KMS-11 (cell line): Measurements from ENCODE around the gene PRIMA1.

Experiments used
- H2AFZ ChIP-seq: fragments of 200-600 bp; sonication (generic); 2 replicates; pipeline ENCODE4 v1.6.1; 2016; ENCODE audit warnings: antibody characterized with exemption, mixed run types, low read depth
- H3K27ac ChIP-seq: fragments of 200-600 bp; sonication (generic); 2 replicates; pipeline ENCODE4 v1.6.1; 2016; ENCODE audit warnings: mild to moderate bottlenecking, mixed run types
- H3K27me3 ChIP-seq: fragments of 200-600 bp; sonication (generic); 2 replicates; pipeline ENCODE4 v1.6.1; 2017; ENCODE audit warnings: mild to moderate bottlenecking, low read depth, mixed run types, moderate library complexity; ENCODE audit not compliant: insufficient read depth
- H3K36me3 ChIP-seq: fragments of 200-600 bp; sonication (generic); 2 replicates; pipeline ENCODE4 v1.6.1; 2017; ENCODE audit warnings: mild to moderate bottlenecking, mixed run types; ENCODE audit not compliant: insufficient read depth
- H3K4me1 ChIP-seq: fragments of 200-600 bp; sonication (generic); 2 replicates; pipeline ENCODE4 v1.6.1; 2016; ENCODE audit warnings: mild to moderate bottlenecking, low read depth, mixed run types; ENCODE audit not compliant: poor library complexity, severe bottlenecking
- H3K4me2 ChIP-seq: fragments of 200-600 bp; sonication (generic); 2 replicates; pipeline ENCODE4 v1.7.0; 2016; ENCODE audit warnings: mild to moderate bottlenecking, mixed run types
- H3K4me3 ChIP-seq: fragments of 200-600 bp; sonication (generic); IDR thresholded peaks from 2 replicates; pipeline ENCODE4 v1.6.1; 2017; ENCODE audit warnings: low read depth, low read length, mixed read lengths; ENCODE audit not compliant: insufficient read depth
- H3K79me2 ChIP-seq: fragments of 200-600 bp; sonication (generic); 2 replicates; pipeline ENCODE4 v1.6.1; 2016; ENCODE audit warnings: low read depth, mixed run types; ENCODE audit not compliant: insufficient read depth
- H3K9ac ChIP-seq: fragments of 200-600 bp; sonication (generic); 2 replicates; pipeline ENCODE4 v1.6.1; 2016; ENCODE audit warnings: mild to moderate bottlenecking, mixed run types
- H4K20me1 ChIP-seq: fragments of 200-600 bp; sonication (generic); 2 replicates; pipeline ENCODE4 v1.6.1; 2016; ENCODE audit warnings: mild to moderate bottlenecking, mixed run types; ENCODE audit not compliant: insufficient read depth
- CTCF ChIP-seq: fragments of 200-600 bp; sonication (generic); conservative IDR thresholded peaks from 2 replicates; pipeline ENCODE4 v1.6.1; 2017; ENCODE audit warnings: low read depth, mild to moderate bottlenecking, antibody characterized with exemption, low read length, moderate library complexity, mixed read lengths

Gene PRIMA1

GRCh38 chr14:93723001-93723400 lies 65.3 kb downstream of the PRIMA1 start:
- Histone ChIP-seq H3K36me3 (no peaks in the 10 kb centered on the region), H3K4me3 (no peak overlapping the region), H3K27ac (no peak overlapping the region), H3K27me3 (no peaks in the 10 kb centered on the region), H4K20me1 (no peaks in the 10 kb centered on the region), H3K4me1 (no peaks in the 10 kb centered on the region), H3K4me2 (no peak overlapping the region), H3K79me2 (no peaks in the 10 kb centered on the region), H2AFZ (no peak overlapping the region), H3K9ac (no peak overlapping the region)
- no peak for TF ChIP-seq CTCF

- Histone ChIP-seq H3K4me2 (no peak overlapping the region), H3K27ac (no peak overlapping the region)
- TF ChIP-seq CTCF, result no peak
Measured at GRCh38 chr14:93720981-93721483, 67.3 kb downstream of the PRIMA1 start.

GRCh38 chr14:93720076-93720815 lies 68.0 kb downstream of the PRIMA1 start:
- Histone ChIP-seq H3K9ac (no peak overlapping the region), H3K36me3 (no peaks in the 10 kb centered on the region), H4K20me1 (no peaks in the 10 kb centered on the region), H3K4me3 (no peak overlapping the region), H3K4me2 (no peak overlapping the region), H3K27me3 (no peaks in the 10 kb centered on the region), H3K4me1 (no peaks in the 10 kb centered on the region), H2AFZ (no peak overlapping the region), H3K27ac (no peak overlapping the region), H3K79me2 (no peaks in the 10 kb centered on the region)
- TF ChIP-seq CTCF, result no peak

More at GRCh38 chr14:93720981-93721483, 67.3 kb downstream of the PRIMA1 start:
- Histone ChIP-seq H3K9ac (no peak overlapping the region), H3K79me2 (no peaks in the 10 kb centered on the region), H3K4me3 (no peak overlapping the region), H3K36me3 (no peaks in the 10 kb centered on the region), H4K20me1 (no peaks in the 10 kb centered on the region), H3K4me1 (no peaks in the 10 kb centered on the region), H2AFZ (no peak overlapping the region), H3K27me3 (no peaks in the 10 kb centered on the region)

GRCh38 chr14:93719256-93719655 lies 69.0 kb downstream of the PRIMA1 start:
- H3K9ac ChIP-seq, result no peak overlapping the region
- no peaks in the 10 kb centered on the region for H3K79me2 ChIP-seq
- no peaks in the 10 kb centered on the region for H3K36me3 ChIP-seq
- H3K4me1 ChIP-seq, result no peaks in the 10 kb centered on the region
- H3K27me3 ChIP-seq, result no peaks in the 10 kb centered on the region
- H4K20me1 ChIP-seq, result no peaks in the 10 kb centered on the region
- no peak overlapping the region for H3K27ac ChIP-seq
- no peak for TF ChIP-seq CTCF
- no peak overlapping the region for H3K4me2 ChIP-seq
- no peak overlapping the region for H3K4me3 ChIP-seq
- H2AFZ ChIP-seq, result no peak overlapping the region
